Esophagus squamous epithelium (tissue), 4 donors: ENCODE data around the gene GPR151.

Experiments used
- CTCF ChIP-seq, 6 experiments: fragments of 450-650 bp in 4 of 6; fragments of 200-600 bp in 2 of 6; sonication (generic) in 2 of 6; IDR thresholded peaks; one replicate each; pipeline ENCODE4 v1.5.1; 2016 to 2019; ENCODE audit warnings: antibody characterized with exemption in 6 of 6, mild to moderate bottlenecking in 4 of 6, moderate library complexity in 4 of 6
- POLR2A ChIP-seq, 4 donors: fragments of 450-650 bp; IDR thresholded peaks; one replicate each; pipeline ENCODE4 v1.6.1; 2017; ENCODE audit warnings: antibody characterized with exemption in 4 of 4, mild to moderate bottlenecking in 4 of 4, moderate library complexity in 3 of 4

- TF ChIP-seq CTCF (IDR thresholded peaks at IDR 0.05) (peak in 3 of 6 experiments; percentile 11 to 30 (median 28)), POLR2A (IDR thresholded peaks at IDR 0.05) (no peak)
These were observed 49.3 kb downstream of the GPR151 start for GRCh38 chr5:146466521-146467349.
